ENCODE results near the gene AMDHD2.
"Not testable (repeated sequence)": the region's sequence is repeated elsewhere in the genome, so short reads cannot be mapped to it uniquely, and the experiment has no call there.

- not testable (repeated sequence) for TF ChIP-seq CTCF (conservative IDR thresholded peaks at IDR 0.05 in 1 of 2, IDR thresholded peaks at IDR 0.05 in 1 of 2; ENCODE audit: extremely low read depth in 1 of 2, insufficient read depth in 1 of 2, low read depth in 1 of 2, low read length in 2 of 2); EZH2 (IDR thresholded peaks at IDR 0.05; ENCODE audit: borderline replicate concordance, low read length)
Observed at GRCh38 chr16:2568573-2568972, 48.4 kb downstream of the AMDHD2 start.

Data from mammary epithelial cell (primary cell).